C4-2B (cell line): ENCODE data around the gene SBNO2.

Experiments
- CTCF ChIP-seq: fragments of 450-650 bp; conservative IDR thresholded peaks from 2 replicates; pipeline ENCODE4 v1.5.1; 2017; ENCODE audit warnings: mild to moderate bottlenecking
- ZFX ChIP-seq: fragments of 450-650 bp; IDR thresholded peaks from 2 replicates; pipeline ENCODE4 v1.6.1; 2017

DNA sequence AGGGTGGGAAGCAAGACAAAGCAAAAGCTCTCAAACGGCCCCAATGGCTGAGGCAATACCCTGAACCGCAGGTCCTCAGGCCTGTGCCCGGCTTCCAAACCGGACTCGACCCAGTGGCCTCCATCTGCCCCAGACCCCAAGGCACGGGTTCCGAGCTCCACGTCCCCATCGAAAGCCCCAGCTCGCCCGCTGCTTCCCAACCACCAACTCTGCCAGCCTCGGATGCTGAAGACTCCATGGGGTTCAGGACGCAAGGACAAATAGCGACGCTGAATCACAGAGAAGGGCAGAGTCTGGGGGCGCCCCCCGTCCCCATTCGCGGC lies 79.5 kb downstream of the SBNO2 start:
- TF ChIP-seq CTCF (no peak), ZFX (no peak)
